Breast epithelium (tissue), 4 donors: Measurements from ENCODE around the gene CCL22. TPM values are rescaled to one million over a fixed set of nuclear protein-coding genes. Genes with fewer than 3 reads are reported as not detected.
A peak's percentile ranks its signal among the peaks of the same experiment; 100 is the strongest.

ENCODE experiments used
- DNase-seq, 2 donors: peaks; one replicate each; pipeline ENCODE4 v3.0.0-alpha.2; 2019; ENCODE audit warnings: low spot score in 2 of 2
- H3K27ac ChIP-seq, 2 donors: fragments of 200-600 bp; sonication (generic) in 1 of 2; one replicate each; pipeline ENCODE4 v1.5.1; 2016 to 2019; ENCODE audit warnings: mild to moderate bottlenecking in 1 of 2
- H3K27me3 ChIP-seq, 2 donors: fragments of 200-600 bp; sonication (generic) in 1 of 2; one replicate each; pipeline versions ENCODE4 v1.5.1 to v1.6.0; 2017 to 2019; ENCODE audit warnings: control low read depth in 1 of 2, mild to moderate bottlenecking in 1 of 2
- H3K36me3 ChIP-seq: fragments of 200-600 bp; one replicate; pipeline ENCODE4 v1.5.1; 2019
- H3K4me1 ChIP-seq, 2 donors: fragments of 200-600 bp; sonication (generic); one replicate each; pipeline ENCODE4 v1.5.1; 2016 to 2019; ENCODE audit warnings: control low read depth in 1 of 2
- H3K4me3 ChIP-seq, 3 donors: fragments of 200-600 bp; sonication (generic); 1 replicate in 2 of 3; 2 replicates in 1 of 3; pipeline ENCODE4 v1.5.1; 2016 to 2019; ENCODE audit warnings: mild to moderate bottlenecking in 3 of 3, moderate library complexity in 2 of 3
- H3K9me3 ChIP-seq, 2 donors: fragments of 200-600 bp; sonication (generic) in 1 of 2; one replicate each; pipeline ENCODE4 v1.5.1; 2016 to 2019; ENCODE audit warnings: control low read depth in 1 of 2
- POLR2A ChIP-seq: fragments of 450-650 bp; IDR thresholded peaks from one replicate; pipeline ENCODE4 v1.6.1; 2016; ENCODE audit warnings: antibody characterized with exemption, mild to moderate bottlenecking, moderate library complexity
- POLR2AphosphoS5 ChIP-seq, 3 donors: sonication (generic); formaldehyde crosslinking; IDR thresholded peaks; one replicate each; pipeline ENCODE4 v1.6.1; 2017; ENCODE audit warnings: antibody characterized with exemption in 3 of 3
- intact Hi-C: fragments of 100-400 bp; cut with DNase I; formaldehyde crosslinking; loops from one replicate; pipeline ENCODE4 v1.15.1; 2023; ENCODE audit warnings: low total_unique reads
- total RNA-seq, 3 donors: library from RNA; depleted of rRNA; stranded (reverse); fragments of >200 nt; gene quantifications; one replicate each; pipeline ENCODE4 v1.1.0, GENCODE V29; 2016
- TF ChIP-seq, protein P1 (sequence below), 3 donors: fragments of 450-650 bp; IDR thresholded peaks; one replicate each; pipeline ENCODE4 v1.5.1; 2016 to 2017; ENCODE audit warnings: antibody characterized with exemption in 3 of 3, mild to moderate bottlenecking in 3 of 3, moderate library complexity in 3 of 3

CCL22 gene
- total RNA-seq, 3 donors from 2014 or later, result 0.15 to 0.33 (median 0.16) TPM

DNA sequence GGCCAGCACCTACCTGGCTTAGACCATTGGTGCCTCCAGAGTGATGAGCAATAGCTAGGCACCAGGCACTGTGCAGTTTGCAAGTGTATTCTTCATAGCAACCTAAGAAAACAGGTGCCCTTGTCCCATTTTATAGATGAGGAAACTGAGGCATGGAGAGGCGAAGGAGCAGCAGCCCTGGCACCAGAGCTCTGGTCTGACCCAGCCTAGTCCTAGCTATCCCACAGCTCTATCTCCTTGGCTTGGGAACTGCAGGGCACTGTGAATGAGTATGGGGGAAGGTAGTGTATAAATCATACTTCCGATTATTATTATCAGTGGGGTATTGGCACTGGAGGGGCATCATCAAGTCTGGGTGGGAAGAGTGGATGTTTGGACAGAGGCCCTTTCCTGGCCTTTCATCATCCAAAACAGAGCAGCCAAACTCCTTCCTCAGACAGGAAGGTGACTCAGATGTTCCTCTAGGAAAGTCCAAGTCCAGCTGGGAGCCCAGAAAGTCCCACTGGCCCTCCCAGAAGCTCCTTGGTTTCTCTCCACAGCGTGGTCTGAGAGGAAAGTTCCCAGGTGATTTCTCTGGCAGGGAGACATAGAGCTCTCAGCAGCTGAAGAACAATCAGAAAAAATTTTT lies 42.1 kb upstream of the CCL22 start:
- no peaks in the 10 kb centered on the region for H3K9me3 ChIP-seq
- H3K4me1 ChIP-seq, result no peaks in the 10 kb centered on the region
- no peak overlapping the region for H3K27ac ChIP-seq
- intact Hi-C loops, result no loop called here
- H3K36me3 ChIP-seq, result no peaks in the 10 kb centered on the region
- DNase-seq, result no peak
- no peak overlapping the region for H3K4me3 ChIP-seq
- peak in 2 of 3 donors; percentile 12 to 42 for TF ChIP-seq POLR2AphosphoS5 (IDR thresholded peaks at IDR 0.05)
- TF ChIP-seq, protein P1, sequence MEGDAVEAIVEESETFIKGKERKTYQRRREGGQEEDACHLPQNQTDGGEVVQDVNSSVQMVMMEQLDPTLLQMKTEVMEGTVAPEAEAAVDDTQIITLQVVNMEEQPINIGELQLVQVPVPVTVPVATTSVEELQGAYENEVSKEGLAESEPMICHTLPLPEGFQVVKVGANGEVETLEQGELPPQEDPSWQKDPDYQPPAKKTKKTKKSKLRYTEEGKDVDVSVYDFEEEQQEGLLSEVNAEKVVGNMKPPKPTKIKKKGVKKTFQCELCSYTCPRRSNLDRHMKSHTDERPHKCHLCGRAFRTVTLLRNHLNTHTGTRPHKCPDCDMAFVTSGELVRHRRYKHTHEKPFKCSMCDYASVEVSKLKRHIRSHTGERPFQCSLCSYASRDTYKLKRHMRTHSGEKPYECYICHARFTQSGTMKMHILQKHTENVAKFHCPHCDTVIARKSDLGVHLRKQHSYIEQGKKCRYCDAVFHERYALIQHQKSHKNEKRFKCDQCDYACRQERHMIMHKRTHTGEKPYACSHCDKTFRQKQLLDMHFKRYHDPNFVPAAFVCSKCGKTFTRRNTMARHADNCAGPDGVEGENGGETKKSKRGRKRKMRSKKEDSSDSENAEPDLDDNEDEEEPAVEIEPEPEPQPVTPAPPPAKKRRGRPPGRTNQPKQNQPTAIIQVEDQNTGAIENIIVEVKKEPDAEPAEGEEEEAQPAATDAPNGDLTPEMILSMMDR (IDR thresholded peaks at IDR 0.05), result no peak
- no peak for TF ChIP-seq POLR2A
- no peaks in the 10 kb centered on the region for H3K27me3 ChIP-seq

DNA sequence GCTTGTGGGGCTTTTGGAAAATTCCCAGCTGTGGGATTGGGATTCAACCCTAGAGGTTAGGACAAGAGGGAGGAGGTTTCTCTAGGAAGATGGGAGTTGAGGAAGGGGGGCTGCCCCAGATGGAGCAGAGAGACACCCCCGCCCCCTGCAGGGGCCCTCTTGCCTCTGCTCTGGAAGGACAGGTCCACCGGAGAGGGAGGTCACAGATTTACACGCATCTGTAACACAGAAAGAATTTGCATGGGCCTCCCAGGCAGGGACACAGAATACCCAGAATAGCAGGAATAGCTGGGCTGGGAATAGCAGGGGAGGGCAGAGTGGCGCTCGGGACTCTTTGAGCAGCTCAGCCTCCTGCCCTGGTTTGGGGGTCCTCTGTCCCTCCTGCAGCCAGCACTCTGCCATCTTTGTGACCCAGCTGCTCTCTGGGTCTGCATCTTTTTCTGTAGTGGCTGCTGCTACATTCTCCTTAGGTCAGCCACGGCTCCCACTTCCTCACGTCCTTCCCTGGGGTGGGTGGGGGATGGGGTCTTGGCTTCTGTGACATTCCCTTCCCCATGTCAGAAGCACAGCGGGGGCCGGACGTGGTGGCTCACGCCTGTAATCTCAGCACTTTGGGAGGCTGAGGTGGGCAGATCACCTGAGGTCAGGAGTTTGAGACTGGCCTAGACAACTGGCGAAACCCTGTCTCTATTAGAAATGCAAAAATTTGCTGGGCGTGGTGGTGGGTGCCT lies 40.2 kb upstream of the CCL22 start:
- Histone ChIP-seq H3K4me1 (no peaks in the 10 kb centered on the region), H3K9me3 (no peaks in the 10 kb centered on the region), H3K4me3 (no peak overlapping the region), H3K36me3 (no peaks in the 10 kb centered on the region), H3K27me3 (no peaks in the 10 kb centered on the region), H3K27ac (no peak overlapping the region)
- TF ChIP-seq POLR2AphosphoS5 (IDR thresholded peaks at IDR 0.05) (no peak), POLR2A (no peak)
- TF ChIP-seq, protein P1 (IDR thresholded peaks at IDR 0.05), result no peak
- intact Hi-C loops, result no loop called here
- DNase-seq, result peak in 1 of 2 donors; percentile 12

DNA sequence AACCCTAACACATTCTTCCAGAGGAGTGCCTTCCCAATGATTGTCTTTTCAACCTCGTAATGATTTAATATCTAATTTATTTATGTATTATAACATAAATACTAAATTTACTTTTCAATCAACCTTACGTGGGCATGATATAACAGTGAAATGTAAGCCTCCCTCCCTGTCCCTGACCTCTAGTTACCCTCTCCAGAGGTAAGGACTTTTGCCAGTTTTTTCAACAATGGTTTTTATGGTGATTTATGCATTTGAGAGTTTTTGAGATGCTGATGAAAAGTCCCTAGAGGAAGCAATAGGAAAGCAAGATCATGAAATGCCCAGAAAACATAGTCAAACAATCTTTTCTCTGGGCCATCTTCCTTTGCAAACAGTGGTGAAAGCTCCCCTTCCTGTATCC lies 38.9 kb upstream of the CCL22 start:
- Histone ChIP-seq H3K9me3 (no peaks in the 10 kb centered on the region), H3K27me3 (no peaks in the 10 kb centered on the region), H3K4me3 (no peak overlapping the region), H3K4me1 (no peaks in the 10 kb centered on the region), H3K27ac (no peak overlapping the region), H3K36me3 (no peaks in the 10 kb centered on the region)
- DNase-seq, result no peak
- intact Hi-C loops, result no loop called here
- TF ChIP-seq POLR2AphosphoS5 (IDR thresholded peaks at IDR 0.05) (no peak), POLR2A (no peak)
- TF ChIP-seq, protein P1 (IDR thresholded peaks at IDR 0.05), result no peak

DNA sequence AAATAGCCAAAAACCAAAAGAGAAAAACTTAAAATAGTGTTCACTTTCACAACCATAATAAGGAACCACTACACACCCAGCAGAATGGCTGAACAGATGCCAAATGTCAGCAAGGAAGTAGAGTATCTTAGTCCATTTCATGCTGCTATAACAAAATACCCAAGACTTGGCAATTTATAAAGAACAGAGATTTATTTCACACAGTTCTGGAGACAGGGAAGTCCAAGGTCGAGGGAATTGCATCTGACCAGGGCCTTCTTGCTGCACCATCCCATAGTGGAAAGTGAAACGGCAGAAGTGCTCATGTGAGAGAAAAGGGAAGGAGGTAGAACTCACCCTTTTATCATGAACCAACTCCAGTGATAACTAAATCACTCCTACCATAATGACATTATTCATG lies 33.8 kb upstream of the CCL22 start:
- no peak overlapping the region for H3K27ac ChIP-seq
- no peaks in the 10 kb centered on the region for H3K4me1 ChIP-seq
- intact Hi-C loops, result no loop called here
- H3K9me3 ChIP-seq, result no peaks in the 10 kb centered on the region
- H3K36me3 ChIP-seq, result no peaks in the 10 kb centered on the region
- TF ChIP-seq POLR2A, result no peak
- TF ChIP-seq, protein P1 (IDR thresholded peaks at IDR 0.05), result no peak
- no peak for TF ChIP-seq POLR2AphosphoS5 (IDR thresholded peaks at IDR 0.05)
- H3K27me3 ChIP-seq, result no peaks in the 10 kb centered on the region
- H3K4me3 ChIP-seq, result no peak overlapping the region
- DNase-seq, result no peak

DNA sequence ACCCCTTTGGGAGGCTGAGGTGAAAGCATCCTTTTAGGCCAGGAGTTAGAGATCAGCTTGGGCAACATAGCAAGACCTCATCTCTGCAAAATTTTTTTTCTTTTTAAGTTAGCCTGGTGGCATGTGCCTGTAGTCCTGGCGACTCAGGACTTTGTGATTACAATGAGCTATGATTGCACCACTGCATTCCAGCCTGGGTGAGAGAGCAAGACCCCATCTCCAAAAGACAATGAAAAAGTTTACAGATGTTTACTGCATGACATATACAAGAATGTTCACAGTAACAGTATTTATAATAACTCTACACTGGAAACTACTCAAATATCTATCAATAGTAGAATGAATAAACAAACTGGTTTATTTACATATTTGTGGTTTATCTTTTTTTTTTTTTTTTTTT lies 33.1 kb upstream of the CCL22 start:
- H3K9me3 ChIP-seq, result no peaks in the 10 kb centered on the region
- H3K4me3 ChIP-seq, result no peak overlapping the region
- no peak for TF ChIP-seq POLR2AphosphoS5 (IDR thresholded peaks at IDR 0.05)
- TF ChIP-seq, protein P1 (IDR thresholded peaks at IDR 0.05), result no peak
- no peak for TF ChIP-seq POLR2A
- H3K4me1 ChIP-seq, result no peaks in the 10 kb centered on the region
- no peaks in the 10 kb centered on the region for H3K36me3 ChIP-seq
- H3K27ac ChIP-seq, result no peak overlapping the region
- intact Hi-C loops, result no loop called here
- no peaks in the 10 kb centered on the region for H3K27me3 ChIP-seq
- no peak for DNase-seq
